ENCODE results near the gene IGFL4. TPM values are rescaled to one million over a fixed set of nuclear protein-coding genes. Genes with fewer than 3 reads are reported as not detected.

Gene IGFL4
- total and polyA plus RNA-seq, 2 of the 8 experiments (the other 6 are each of a cell fraction or from before 2014, with no cell fraction given): 0.05 to 0.11 TPM

- TF ChIP-seq NANOG (IDR thresholded peaks at IDR 0.05; ENCODE audit: insufficient read depth, low read depth, low read length, poor library complexity, severe bottlenecking) (no peak), RBBP5 (IDR thresholded peaks at IDR 0.05; ENCODE audit: borderline replicate concordance, low read depth, low read length) (no peak), POLR2A (IDR thresholded peaks at IDR 0.05; ENCODE audit: control extremely low read depth in 1 of 2, low read depth in 2 of 2, low read length in 2 of 2) (peak; percentile 41 to 50; a peak in 2 of 3 replicates), KDM5A (IDR thresholded peaks at IDR 0.05; ENCODE audit: low read length) (no peak), SP4 (IDR thresholded peaks at IDR 0.05; ENCODE audit: low read length) (peak; percentile 97), SUZ12 (IDR thresholded peaks at IDR 0.05; ENCODE audit: low read length) (no peak), EP300 (IDR thresholded peaks at IDR 0.05; ENCODE audit: borderline replicate concordance in 1 of 2, low read depth in 2 of 2, low read length in 2 of 2) (no peak), BCL11A (IDR thresholded peaks at IDR 0.05; ENCODE audit: low read depth in 2 of 2, low read length in 2 of 2) (no peak), CEBPB (IDR thresholded peaks at IDR 0.05; ENCODE audit: low read depth, low read length) (no peak), ZNF274 (IDR thresholded peaks at IDR 0.05; ENCODE audit: borderline replicate concordance, extremely low read depth, low read length) (no peak), CHD7 (IDR thresholded peaks at IDR 0.05; ENCODE audit: insufficient replicate concordance, low read length) (no peak)
These were observed 45.6 kb downstream of the IGFL4 start, which contains the start of gene CCDC61 (continued) for GRCh38 chr19:45994998-45995714.
